HG02970 (cell line): ENCODE measurements around the gene ZNF827.

Experiments
- ATAC-seq: cut with Tn5 transposase; IDR thresholded peaks from one replicate; pipeline ENCODE4 v1.9.1; 2021; ENCODE audit warnings: mild to moderate bottlenecking, moderate library complexity, moderate number of reproducible peaks; ENCODE audit not compliant: unreplicated experiment, low FRiP score

Gene ZNF827

DNA sequence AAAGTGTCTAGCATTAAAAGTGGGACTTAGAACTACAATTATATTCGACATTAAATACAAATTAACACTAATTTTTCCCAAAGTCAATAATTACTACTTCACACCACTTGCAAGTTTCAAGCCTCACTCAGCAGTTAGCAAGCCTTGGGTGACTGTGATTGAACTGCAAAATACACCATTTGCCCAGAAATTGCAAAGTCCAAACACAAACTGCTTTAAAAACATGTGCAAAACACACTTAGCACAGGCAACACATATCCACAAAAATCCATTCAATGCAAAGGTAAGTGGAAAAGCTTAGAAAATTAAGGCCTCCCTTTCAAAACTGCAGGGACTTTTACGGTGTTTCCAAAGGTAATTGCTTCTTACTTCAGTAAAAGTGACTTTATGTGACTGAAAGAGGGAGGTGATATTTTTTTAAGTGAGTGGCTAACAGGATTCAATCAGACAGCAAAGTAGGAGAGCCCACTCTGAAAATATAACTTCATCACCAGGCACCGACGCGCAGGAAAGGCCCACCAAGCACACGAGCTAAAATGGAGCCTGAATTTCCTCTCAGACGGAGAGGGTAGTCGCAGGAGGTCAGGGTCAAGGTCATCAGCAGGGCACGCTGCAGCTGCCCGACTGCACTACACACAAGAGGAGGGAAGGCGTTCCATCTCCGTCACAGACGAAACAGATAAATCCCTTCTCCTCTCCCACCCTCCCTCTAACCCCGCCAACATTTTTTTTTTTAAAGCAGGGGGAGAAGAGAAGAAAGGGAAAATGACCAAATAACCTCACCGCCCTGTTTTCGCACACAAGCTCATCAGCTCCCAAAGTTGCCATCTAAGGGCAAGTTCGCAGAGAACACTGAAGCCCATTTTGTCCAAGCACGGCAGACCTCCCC is 3.1 kb downstream of the ZNF827 start:
- no peak for ATAC-seq

DNA sequence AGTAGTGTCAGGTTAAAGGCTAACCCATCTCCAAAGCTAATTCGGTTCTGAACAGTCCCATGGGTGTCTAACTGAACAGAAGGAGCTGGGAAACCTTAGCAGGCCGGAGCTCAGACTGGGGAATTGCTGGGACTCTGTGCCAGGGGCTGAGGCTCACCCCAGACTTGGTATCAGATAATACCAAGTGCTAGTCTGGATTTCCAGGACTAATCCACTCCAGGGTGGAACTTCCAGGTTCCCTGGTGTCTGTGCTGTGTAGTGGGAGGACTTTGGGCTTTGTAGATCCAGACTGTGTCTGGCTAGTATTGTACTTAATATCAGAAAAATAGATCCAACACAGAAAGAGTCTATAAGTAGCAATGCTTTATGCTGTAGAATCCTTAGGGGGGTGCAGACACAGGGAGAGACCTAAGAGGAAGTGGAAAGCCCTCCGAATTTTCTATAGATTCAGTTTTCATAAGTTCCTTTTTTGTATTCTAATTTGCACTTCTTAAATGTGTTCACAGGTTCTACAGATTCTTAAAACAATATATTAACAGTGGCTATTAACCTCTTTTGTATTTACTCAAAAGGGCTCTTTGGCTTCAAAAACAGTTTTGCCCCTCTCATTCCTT is 4.1 kb downstream of the ZNF827 start:
- ATAC-seq, result no peak

DNA sequence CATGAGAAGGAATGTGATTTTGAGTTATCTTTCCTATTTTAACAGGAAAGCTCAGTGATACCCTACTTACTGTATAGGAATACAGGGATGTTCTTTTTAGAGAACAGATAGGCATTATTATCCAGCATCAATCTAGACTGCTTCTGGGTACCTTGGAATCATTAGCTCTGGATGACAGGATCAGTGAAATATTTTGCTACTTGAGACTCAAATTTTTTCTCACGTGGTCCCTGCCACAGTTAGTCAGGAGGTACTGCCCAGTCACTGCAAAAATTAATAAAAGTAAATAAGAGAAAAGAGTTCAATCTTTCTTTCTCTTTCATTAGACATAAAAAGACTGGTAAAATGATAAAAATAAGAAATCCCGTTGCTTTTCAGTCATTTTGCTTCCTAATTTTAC is 5.5 kb downstream of the ZNF827 start:
- ATAC-seq, result no peak

DNA sequence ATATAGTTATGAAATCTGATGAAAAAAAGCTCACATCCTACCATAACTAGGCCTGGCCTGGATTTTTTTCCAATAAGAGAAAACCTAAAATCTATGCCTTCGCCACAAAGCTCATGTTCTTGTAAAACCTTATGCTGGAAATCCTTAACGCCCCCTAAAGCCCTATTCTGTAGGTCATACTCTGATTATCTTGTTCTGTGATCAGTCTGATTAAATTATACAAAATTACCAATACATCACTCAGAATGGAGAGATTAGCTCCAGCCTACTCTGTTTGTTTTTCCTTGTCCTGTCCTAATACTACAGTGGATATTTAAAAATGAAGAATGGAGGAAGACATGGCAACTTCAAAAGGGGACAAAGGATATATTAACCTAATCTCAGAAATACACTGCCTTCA is 7.2 kb downstream of the ZNF827 start:
- no peak for ATAC-seq

DNA sequence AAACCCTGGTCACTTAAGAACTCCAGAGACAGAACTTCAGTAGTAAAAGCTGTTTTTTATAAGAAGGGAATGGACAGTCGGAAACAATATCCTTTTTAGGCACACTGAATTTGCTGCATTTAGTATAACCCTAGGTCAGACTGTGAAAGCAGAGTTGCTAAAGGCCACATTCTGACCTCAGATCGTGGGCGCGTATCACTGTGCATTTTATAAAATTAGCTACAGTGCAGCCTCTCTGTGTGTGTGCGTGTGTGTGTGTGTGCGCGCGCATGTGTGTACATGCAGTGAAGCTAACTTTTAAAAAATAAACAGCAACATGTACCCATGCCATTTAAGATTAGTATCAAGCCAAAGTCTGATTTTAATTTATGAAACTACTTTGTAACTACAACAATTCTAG is 8.0 kb downstream of the ZNF827 start:
- no peak for ATAC-seq

DNA sequence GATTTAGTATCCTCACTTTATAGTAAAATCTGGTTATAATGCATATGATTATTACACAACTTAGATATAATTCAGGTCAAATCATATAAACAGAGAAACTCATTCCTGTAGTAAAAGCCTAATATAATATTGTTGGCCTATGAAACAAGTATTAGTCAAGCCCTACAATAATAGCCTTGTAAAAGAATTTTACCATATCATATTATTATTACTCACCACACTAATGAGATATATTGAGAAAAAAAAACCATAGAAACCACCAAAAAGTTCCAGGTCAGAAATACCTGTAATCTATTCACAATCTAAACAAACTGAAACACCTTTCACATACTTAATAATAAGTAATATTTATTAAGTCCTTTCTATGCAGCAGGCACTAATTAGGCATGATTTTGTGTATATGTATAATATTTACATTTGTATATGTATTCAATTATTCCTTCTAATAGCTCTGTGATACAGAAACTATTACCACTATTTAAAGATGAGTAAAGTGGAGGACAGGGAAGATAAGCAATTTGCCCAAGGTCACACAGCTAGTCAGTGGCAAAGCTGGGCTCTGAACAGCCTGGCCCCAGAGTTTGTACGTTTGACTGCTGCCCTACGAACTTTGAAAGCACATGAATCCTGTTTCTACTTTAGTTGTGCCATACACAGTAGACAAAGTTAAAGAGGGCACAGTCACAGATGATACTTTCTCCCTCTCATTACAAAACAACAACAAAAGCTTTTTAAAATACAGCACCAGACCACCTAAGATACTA is 9.0 kb downstream of the ZNF827 start:
- no peak for ATAC-seq

DNA sequence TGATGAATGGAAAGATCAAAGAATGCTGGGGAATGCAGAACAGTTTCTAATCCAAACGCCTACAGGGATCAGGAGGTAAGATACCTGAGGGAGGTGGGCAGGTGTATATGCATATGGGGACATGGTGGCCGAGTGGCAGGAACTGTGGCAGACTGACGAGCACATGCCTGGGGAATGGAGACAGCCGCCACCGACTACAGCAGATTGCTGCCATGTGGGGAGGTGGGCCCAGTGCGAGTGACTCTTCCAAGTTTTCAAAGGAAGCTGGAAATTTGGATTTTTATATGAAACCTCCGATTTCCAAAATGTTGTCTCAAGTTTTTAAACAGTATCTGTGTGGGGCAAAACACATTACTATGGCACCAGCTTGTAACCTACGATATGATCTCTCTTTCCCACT is 9.9 kb downstream of the ZNF827 start:
- ATAC-seq, result no peak

DNA sequence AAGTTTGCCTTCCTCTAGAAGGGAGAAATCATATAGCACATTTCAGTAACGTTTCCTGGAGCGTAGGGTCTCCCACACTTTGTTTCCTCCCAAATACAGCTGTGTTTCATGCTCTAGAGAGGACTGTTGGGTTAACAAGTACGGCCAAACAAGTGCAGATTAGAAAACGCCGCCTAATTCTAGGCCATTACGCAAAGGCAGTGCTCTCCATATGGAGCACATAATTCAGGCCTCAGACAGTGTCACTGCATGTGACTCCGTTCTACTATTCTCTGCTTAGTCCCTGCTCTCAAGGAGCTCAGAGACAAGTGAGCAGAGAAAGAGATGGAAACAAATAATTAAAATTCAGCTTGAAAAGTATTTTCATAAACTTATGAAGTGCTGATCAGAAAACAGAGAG is 11.6 kb downstream of the ZNF827 start:
- ATAC-seq, result no peak

DNA sequence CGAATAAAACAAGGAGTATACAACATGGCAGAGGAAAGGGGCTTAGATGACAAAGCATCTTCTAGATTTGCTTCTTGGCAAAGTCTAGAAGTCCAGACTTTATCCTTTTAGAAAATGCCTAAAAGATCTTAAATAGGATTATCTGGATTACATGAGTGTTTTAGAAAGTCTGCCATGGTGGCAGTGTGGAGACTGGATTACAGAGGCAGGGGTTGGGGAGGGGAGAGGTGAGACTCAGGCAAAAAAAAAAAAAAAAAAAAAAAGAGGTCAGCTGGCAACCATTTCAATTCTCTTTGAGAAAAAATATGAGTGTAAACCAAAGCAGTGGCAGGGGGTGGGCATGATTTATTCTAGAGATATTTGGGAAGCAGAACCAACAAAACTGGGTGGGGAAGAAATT is 17.4 kb downstream of the ZNF827 start:
- no peak for ATAC-seq

DNA sequence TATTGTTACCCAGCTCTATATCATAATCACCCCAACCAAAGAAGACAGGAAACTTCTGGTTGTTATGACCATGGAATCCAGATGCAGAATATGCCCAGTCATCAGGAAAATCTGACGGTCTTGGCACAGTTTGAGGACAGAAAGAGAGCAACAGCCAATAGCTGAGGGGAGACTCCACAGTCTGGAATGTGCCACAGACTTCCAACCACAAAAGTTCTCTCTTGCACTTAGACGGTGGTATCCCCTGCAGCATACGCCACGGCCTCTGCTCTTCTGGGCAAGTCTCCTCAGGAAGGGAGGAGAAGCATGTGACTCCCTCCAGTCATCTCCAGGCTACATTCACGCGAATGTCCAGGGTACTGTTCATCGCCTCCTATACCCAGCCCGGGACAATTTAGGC is 18.4 kb downstream of the ZNF827 start:
- no peak for ATAC-seq

DNA sequence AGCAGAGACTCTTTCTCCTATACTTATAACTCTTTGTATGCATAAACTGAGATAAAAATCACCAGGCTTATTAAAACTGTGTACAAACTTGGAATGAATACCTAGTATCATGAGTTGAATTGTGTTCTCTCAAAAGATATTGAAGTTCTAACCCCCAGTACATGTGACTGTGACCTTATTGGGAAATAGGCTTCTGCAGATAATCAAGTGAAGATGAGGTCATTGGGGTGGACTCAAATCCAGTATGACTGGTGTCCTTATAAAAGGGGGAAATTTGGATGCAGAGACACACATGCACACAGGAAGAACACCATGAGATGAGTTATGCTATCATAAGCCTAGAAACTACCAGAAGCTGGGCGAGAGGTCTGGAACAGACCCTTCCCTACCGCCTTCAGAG is 26.2 kb downstream of the ZNF827 start:
- no peak for ATAC-seq

DNA sequence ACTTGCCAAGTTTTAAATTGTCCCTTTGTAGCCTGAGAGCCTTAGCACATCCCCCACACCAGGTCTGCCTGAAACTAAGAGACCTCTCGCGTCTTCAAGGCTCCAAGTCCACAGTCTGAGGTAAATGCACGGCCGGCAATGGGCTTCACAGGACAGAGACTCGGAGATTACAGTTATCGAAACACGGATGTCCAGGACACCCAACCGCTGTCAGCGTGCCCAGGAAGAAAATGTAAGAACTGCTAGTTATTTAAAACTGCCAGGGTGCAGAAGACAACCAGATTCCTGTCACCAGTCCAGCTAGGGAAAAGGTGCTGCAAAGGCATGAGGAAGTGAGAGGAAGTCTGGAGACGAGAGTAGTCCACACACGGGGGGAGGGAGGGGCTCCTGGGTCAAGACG is 28.9 kb downstream of the ZNF827 start:
- no peak for ATAC-seq

DNA sequence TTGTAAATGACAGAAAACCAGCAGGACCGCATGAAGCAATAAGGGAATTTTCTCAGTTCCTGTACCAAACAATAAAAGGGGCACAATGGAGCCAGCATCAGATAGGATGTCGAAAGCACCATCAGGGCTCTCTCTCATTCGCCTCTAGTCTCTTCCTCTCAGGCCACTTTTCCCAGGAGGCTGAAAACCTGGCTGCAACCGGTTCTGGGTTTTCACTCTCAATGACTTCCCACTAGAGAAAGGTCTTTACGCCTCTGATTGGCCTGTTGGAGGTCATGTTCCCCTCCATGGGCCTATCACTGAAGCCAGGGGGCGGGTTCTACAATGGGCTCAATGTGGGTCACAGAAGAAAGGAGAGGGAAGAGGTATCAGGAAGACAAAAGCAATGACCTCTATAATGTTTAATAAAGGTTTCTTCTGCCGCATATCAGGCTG is 29.3 kb downstream of the ZNF827 start:
- ATAC-seq, result no peak

DNA sequence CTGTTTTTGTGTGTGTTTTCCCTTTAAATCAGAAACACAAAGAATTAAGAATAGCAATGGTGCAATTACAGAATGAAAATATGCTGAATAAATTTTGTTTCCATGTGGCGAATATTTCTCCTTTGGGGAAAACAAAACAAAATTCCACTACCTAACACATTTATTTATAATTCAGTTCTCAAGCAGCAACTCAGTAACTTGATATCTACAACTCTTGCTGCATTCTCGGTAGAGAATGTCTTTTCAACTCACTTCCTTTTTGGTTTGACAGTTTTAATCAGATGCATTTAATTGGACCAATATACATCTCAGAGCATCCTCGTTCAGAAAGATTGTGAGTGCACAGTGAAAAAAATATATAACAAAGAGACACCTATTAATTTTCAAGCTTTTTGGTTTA is 30.8 kb downstream of the ZNF827 start:
- no peak for ATAC-seq

DNA sequence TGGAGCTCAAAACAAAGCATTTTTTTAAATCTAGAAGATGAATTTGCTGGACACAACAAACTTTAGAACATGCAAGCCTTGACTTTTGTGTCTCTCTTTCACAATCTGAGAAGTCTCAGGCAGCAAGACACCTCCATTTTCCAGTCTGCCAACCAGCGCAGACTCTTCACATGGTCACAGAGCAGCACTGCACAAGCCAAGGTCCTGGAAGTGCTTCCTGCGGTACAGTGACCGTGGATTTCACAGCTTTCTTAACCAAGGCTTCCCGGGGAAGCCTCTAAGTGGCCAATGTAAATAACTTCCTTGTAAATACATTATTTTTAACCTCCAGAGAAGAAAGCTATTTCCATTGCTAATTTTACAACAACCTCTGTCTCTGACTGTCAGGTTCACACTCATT is 31.2 kb downstream of the ZNF827 start:
- ATAC-seq, result no peak

DNA sequence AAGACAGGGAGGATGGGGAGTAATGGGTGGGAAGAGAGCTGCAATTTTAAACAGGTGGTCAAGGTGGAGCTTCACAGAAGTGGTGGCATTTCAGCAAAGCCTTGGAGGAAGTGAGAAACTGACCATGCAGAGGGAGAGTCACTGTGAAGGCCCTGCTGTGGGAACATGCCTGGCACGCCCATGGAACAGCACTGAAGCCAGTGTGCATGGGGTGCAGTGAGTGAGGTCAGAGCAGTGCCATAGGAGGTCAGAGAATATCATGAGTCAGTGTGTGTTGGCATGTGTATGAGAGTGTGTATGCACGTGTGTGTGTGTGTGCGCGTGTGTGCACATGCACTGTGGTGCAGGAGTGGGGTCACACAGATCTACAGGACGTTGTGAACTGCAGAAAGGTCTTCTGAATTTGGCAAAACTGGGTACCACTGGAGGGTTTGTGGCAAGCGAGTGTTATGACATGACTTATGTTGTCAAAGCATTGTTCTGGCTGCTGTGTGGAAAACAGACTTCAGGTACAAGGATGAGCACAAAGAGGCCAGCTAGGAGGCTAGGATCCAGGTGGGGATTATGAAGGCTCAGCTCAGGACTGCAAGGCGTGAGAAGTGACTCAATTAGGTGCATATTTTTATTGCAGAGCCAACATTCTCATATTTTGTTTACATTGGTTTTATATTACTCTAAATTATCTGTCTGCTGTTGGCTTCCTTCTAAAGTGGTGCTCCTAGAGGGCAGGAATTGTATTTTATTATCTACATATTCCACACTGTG is 34.0 kb downstream of the ZNF827 start:
- ATAC-seq, result no peak

DNA sequence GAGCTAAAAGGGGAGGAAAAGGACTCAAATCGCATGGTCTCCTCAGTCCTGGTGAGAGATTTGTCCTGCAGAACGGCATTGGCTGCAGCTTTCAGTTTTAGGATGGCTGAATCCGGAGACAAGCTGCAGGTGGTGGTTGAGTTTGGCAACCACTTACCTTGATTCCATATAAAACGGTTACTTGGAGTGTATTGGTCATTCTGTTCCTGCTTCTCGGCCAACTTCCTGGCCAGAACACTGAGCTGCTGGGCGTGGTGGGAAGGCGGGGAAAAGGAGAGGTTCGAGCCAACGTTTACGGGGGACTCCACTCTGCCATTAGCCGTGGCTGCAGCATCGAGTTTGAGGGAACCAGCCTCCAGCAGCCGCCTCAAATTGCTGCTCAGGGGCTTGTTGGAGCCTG is 36.1 kb downstream of the ZNF827 start:
- no peak for ATAC-seq

DNA sequence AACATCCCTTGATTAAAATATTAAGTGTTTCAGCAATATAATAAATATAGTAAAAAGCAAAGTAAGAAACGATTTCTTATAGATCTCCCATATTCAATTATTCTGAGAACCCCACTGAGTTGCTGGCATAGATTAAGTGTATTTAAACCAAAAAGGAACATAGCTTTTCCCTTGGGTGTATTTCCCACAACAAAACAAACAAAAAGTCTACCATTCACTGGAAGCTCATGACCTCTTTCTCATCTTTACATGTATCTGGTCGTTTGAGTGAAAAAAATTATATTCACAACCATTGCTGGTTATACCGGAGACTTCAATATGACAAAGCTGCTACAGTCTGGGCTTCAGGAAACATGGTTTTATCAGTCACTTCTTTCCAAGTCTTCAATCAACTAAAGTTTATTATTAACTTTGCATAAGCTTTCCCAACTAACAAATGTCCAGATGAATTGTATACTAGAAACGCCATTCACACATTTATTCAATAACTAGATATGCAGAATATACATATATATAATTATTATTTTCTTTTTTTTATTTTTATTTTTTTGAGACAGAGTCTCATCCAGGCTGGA is 38.6 kb downstream of the ZNF827 start:
- no peak for ATAC-seq

DNA sequence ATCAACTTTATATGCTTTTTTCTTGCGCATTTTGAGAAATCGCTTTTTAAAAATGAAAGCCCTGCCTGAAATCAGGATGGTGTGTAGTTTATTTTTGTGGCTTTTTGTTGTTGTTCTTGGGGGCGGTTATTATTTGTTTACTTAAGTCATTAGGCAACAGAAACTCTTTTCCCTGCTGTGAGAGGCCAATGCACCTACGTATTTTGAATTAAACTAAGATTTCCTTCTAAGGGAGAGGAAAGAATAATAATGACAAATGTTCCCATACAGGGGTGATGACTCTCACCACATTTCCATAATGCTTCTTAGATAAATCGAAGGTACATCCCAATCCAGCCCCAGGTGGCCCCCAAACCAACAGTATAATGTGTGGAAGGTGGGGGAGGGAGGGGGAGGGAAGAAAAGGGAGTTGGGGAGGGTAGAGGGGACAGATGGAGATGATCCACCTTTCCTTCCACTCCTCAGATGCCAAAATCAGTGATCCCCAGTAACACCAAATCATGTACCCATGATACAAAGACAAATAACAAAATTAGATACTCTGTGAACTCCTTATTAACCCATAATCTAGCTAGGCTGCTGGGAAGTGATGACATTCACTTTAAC is 39.6 kb downstream of the ZNF827 start:
- ATAC-seq, result no peak

DNA sequence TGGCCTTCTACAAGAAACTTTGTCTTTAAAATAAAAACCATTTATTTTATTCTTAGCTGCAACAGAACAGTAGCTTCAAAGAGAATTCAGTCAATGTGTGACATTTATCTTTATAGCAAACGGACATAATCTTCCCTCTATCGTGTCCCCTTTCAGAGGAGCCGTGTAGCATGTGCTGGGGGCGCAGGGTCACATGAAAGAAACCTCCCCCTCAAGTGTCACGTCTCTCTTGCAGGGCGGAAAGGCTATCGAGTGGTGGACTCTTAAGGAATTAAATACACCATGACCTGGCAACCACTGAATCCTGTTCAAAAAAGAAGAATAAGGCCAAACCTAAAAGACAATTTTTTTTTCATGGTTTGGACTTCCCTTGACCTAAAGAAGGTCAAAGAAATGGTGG is 40.2 kb downstream of the ZNF827 start:
- no peak for ATAC-seq
